HTR-8/SVneo (cell line): ENCODE results near the gene DNAH1.

Experiments
- DNase-seq: peaks from one replicate; pipeline ENCODE4 v3.0.0; 2011; ENCODE audit warnings: low spot score, mixed read lengths; ENCODE audit not compliant: insufficient read length
- FAIRE-seq: peaks from 2 replicates; lab custom pipeline; 2011; peaks lifted over from hg19 to GRCh38; lab: Jason Lieb, UNC

The DNAH1 gene

DNA sequence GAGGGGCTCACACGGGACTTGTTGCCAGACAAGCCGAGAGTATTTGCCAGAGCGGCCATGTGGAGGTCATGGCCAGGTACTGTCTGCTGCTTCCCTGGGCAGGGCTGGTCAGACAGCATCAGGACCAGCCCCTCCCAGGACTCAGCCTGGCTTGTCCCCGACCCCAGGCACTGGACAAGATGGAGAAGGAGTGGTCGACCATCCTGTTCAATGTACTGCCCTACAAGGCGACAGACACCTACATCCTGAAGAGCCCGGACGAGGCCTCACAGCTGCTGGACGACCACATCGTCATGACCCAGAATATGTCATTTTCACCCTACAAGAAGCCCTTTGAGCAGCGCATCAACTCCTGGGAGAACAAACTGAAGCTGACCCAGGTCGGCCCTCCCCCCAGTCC lies 38.6 kb downstream of the DNAH1 start:
- DNase-seq (no peak), FAIRE-seq (no peak)

DNA sequence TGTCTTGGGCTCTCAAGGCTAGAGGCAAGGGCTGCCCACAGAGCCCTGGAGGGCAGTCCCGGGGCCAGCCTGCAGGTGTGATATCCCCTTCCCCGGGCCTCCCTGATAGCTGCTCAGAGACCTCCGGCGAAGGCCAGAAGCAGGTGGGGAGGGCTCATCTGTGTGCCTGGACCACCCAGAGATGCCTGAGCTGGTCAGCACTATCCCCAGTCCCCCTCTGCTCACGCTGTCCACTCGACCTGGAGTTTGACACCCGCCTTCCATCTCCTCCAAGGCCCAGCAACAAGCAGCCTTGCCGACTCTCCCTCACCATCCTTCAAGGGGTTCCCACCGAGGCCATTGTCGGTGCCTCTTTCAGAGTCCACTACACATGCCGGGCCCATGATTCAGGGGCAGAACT lies 39.4 kb downstream of the DNAH1 start:
- DNase-seq (no peak), FAIRE-seq (no peak)

DNA sequence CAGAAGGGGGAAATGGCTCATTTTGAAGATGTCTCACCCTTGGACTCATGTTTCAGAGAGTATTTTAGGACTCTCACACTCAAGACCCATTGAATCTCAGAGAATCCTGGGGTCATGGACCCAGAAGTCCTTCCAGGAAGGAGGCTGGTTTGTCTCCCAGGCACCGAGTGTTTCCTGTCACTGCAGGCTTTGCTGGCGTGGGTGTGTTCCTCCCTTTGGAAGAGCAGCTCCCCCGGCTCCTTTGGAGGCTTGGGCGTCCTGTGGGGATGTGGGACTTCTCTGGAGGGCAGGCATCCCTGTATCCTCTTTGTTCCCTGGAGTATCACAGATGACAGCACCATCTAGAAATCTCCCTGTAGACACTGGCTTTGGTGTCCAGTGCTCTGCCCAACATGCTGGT lies 40.0 kb downstream of the DNAH1 start:
- no peak for FAIRE-seq
- no peak for DNase-seq

DNA sequence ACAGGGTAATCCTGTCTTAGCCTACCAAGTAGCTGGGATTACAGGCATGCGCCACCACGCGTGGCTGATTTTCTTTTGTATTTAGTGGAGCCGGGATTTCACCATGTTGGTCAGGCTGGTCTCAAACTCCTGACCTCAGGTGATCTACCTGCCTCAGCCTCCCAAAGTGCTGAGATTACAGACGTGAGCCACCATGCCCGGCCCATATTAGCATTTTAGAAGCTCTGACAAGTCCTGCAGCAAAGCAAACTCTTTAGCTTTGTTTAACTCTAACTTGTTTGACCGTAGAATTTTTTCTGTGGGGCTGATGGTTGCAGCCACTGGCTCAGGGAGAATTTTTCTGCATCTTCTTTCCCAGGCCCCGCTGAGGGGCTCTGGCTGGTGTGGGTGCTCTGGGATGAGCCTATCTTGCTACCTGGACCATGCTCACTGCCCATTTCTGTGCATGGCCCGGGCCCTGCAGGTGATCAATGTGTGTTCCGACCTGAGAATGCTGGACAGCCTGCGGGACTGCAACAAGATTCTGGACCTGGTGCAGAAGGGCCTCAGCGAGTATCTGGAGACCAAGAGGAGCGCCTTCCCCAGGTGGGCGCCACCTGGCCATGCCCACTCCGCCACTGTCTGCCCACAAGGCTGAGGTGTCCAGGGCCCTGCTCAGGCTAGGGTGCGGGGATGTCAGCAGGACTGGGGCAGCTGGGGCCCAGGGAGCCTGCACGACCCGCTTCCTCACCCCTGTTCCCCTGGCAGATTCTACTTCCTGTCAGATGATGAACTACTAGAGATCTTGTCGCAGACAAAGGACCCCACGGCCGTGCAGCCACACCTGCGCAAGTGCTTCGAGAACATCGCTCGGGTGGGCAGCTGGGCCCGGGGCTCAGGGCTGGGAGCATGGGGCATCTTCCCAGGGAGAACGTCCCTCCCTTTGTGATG lies 41.3 kb downstream of the DNAH1 start:
- no peak for FAIRE-seq

DNA sequence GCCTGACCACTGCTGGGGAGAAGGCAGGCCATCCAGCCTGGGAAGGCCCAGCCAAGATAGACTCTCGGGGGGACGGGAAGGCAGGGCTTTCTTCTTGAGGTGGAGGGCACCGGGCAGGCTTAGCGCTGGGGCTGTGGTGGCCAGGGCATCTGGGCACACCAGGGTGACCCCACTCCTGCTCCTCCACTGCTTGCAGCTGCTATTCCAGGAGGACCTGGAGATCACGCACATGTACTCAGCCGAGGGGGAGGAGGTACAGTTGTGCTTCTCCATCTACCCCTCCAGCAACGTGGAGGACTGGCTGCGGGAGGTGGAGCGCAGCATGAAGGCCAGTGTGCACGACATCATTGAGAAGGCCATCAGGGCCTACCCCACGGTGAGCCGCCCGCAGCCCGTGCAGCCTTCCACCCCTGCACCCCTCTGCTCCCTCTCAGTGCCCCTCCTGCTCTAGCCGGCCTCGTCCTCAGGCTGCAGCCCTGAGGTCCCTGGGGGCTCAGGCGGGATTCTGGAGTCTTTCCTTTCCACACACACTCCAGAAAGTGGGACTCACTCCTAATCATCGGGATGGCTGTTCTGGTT lies 42.3 kb downstream of the DNAH1 start:
- DNase-seq (no peak), FAIRE-seq (no peak)

More for the DNA sequence above, 41.3 kb downstream of the DNAH1 start:
- no peak for DNase-seq

DNA sequence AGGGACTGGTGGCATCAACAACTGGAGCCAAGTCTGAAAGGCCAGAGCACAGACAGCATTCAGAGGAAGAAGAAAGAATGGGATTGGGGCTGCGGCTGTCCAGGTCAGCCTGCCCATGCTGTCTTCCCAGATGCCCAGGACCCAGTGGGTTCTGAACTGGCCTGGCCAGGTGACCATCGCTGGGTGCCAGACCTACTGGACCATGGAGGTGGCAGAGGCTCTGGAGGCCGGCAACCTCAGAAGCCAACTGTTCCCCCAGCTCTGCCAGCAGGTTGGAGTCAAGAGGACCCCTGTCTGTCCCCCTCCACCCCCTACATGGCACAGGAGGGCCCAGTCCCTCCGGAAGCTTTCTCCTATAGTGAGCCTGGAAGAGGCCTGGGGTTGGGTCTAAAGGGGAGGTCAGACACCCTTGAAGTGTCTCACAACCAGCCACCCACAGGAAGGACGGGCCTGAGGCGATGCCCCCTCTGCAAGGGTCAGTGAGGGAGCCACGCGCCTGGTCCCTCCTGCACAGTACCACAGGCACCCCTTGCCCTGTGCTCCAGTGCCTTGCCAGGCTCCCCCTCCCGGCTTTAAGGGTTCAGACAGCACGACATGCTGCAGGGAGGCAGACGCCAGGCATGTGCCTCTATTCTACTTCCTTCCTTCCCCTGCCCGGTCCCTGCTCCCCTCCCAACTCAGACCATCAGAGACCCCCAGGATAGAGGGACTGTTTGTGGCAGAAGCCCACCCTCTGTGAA lies 43.2 kb downstream of the DNAH1 start:
- FAIRE-seq (no peak), DNase-seq (no peak)

DNA sequence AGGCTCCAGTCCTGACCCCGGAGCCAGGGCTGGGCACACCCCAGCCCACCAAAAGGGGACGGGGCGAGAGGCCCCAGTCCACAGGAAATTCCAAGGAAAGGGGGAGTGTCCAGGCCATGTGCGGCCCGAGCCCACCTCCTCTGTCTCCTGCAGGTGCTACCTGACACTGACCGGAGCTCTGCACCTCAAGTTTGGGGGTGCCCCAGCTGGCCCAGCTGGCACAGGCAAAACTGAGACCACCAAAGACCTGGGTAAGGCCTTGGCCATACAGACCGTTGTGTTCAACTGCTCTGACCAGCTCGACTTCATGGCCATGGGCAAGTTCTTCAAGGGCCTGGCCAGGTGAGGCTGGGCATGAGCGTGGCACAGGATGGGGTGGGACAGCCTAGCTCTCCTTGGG lies 44.9 kb downstream of the DNAH1 start:
- DNase-seq (no peak), FAIRE-seq (no peak)

DNA sequence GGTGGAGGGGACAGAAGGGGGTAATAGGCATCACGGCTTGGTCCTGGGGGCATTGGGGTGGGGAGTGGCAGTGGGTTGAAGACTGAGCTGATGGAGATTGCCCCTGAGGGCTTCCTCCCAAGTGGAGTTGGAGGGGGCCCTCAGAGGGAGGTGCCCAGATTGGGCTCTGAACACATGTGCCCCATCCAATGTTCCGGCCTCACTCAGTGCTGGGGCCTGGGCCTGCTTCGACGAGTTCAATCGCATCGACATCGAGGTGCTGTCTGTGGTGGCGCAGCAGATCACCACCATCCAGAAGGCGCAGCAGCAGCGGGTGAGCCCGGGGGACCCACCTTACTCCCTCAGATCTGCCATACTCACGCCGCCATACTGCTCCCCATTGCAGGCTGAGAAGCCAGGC lies 45.3 kb downstream of the DNAH1 start:
- FAIRE-seq (no peak), DNase-seq (no peak)

DNA sequence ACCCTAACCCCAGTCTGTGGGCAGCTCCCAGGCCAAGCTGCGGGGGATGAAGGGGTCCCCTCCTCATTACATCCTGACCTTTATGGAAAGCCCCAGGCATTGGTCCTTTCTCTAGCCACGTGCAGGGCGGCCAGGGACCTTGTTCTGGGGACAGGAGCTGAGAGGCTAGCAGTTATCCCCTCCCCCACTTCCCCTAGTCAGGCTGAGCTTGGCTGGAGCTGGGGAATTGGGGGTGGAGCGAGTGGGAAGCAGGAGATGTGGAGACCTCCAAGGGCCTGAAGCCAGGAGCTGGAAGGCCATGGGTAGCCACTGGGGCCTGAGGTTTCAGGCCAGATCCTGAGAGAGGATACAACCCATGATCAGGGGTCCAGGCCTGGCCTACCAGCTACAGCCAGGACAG lies 45.8 kb downstream of the DNAH1 start:
- no peak for DNase-seq
- no peak for FAIRE-seq

DNA sequence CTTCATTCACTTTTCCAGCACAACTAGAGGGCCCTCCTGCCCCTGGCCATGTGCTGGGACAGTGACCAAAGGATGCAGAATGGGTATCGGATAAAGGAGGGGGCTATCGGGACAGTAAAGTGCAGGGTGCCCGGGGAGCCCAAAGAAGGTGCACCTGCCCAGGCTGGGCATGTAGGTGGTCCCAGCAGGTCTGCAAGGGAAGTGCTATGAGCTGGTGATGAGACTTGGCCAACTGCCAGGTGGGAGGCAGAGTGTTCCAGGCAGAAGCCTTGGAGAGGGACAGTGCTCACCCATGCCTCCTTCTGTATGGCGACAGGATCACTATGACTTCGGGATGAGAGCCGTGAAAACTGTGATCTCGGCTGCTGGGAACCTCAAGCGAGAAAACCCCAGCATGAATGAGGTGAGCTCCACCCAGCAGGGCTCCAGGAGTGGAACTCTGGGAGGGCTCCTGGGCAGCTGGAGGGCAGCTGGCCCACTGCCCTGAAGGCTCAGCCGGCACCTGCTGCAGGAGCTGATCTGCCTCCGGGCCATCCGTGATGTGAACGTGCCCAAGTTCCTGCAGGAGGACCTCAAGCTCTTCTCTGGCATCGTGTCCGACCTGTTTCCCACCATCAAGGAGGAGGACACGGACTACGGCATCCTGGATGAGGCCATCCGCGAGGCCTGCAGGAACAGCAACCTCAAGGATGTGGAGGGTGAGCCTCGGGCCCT lies 48.4 kb downstream of the DNAH1 start:
- FAIRE-seq (no peak), DNase-seq (no peak)

DNA sequence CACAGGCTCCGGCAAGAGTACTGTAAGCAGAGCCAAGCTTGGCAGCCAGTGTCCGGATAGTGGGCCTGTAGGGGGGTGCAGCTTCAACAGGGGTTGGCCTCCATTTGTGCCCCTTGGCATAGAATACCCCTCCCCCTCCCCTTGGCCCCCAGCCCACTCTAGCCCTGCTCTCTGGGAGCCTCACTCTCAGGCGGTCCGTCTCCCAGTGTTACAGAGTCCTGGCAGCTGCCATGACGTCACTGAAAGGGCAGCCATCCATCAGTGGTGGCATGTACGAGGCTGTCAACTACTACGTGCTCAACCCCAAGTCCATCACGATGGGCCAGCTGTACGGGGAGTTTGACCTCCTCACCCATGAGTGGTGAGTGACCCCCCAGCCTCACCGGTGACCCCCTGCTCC lies 50.4 kb downstream of the DNAH1 start:
- no peak for DNase-seq
- no peak for FAIRE-seq

DNA sequence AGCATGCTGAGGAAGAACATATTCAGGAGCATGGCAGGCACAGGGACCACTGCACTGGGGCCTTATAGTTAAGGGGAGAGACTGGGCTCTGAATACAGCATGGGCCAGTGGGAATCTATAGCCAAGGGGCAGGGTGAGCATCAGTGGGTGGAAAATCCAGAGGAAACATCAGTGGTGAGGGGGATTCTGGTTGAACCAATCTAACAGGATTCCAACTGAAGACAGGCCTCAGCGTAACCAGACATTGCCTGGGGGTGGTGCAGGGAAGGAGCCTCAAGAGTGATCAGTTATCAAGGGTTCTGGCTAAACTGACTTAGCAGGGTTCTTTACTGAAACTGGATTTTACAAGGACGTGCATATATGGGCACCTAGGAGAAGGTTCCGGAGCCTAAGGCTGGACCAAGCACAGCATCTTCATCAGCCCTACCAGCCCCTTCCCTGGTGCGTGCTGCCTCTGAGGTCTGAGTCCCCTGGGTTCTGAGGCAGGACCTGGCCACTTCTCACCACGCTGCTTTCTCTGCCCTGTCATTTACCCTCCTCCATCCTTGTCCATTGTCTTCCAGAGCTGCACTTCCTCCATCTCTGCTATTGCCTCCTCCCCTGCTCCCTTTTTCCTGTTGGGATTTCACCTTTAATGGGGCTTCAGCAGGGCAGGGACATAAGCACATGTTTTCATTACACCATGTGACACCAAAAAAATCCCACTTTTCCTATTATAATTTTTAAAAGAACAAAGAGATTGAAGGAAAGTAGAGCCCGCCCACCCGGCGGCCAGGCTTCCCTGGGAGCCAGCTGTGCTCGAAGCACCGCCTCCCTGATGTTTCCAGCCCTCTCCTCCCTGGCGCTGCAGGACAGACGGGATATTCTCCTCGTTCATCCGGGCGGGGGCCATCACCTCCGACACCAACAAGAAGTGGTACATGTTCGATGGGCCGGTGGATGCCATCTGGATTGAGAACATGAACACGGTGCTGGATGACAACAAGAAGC lies 52.1 kb downstream of the DNAH1 start:
- FAIRE-seq (no peak), DNase-seq (no peak)

DNA sequence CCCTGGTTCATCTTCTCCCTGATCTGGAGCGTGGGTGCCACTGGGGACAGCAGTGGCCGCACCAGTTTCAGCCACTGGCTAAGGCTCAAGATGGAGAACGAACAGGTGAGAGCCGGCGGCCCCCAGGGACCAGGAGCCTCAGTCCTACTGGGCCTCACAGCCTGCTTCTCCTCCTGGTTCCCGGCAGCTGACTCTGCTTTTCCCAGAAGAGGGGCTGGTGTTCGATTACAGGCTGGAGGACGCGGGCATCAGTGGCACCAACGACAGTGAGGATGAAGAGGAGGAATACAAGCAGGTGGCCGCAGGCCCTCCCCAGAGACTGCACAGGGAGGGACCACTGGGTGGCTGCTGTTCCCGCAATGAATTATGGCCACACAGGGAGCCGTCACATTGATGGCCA lies 54.4 kb downstream of the DNAH1 start:
- FAIRE-seq = no peak
- DNase-seq = no peak

DNA sequence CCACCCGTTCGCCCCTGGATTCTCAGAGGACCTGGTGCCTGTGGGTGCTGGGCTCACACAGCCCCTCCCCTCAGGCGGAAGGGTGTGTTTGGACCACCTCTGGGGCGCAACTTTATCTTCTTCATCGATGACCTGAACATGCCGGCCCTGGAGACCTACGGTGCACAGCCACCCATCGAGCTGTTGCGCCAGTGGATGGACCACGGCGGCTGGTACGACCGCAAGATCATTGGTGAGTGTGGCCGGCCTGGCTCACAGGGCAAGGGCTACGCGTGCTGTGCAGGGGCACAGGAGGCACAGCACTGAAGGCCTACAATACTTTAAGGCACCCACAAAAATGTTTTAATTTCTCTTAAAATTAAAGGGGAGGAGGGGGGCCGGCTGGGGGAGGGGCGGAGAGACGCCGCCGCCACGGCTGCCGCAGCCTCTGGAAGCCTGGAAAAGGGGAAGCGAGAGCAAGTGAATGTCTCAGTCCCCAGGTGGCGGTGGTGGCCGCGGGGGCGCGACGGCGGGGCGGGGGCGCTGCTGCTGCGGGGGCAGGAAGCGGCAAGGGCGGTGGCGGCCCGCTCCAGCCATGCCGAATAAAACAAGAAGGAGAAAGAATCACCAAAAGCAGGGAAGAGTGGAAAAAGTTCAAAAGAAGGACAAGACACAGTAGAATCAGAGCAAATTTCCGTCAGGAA lies 56.8 kb downstream of the DNAH1 start:
- FAIRE-seq = no peak
- DNase-seq = no peak

DNA sequence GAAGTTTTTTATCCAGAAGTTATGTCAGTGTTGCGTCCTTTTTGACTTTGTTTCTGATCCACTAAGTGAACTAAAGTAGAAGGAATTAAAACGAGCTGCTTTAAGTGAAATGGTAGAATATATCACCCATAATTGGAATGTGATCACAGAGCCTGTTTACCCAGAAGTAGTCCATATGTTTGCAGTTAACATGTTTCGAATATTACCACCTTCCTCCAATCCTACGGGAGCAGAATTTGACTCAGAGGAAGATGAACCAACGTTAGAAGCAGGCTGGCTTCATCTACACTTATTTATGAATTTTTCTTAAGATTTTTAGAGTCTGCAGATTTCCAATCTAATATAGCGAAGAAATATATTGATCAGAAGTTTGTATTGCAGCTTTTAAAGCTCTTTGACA lies 57.6 kb downstream of the DNAH1 start:
- DNase-seq (no peak), FAIRE-seq (no peak)

DNA sequence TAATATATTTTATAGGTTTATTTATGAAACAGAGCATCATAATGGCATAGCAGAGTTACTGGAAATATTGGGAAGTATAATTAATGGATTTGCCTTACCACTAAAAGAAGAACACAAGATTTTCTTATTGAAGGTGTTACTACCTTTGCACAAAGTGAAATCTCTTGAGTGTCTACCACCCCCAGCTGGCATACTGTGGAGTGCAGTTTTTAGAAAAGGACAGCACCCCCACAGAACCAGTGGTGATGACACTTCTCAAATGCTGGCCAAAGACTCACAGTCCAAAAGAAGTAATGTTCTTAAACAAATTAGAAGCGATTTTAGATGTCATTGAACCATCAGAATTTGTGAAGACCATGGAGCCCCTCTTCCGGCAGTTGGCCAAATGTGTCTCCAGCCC lies 58.1 kb downstream of the DNAH1 start:
- FAIRE-seq (no peak), DNase-seq (no peak)

DNA sequence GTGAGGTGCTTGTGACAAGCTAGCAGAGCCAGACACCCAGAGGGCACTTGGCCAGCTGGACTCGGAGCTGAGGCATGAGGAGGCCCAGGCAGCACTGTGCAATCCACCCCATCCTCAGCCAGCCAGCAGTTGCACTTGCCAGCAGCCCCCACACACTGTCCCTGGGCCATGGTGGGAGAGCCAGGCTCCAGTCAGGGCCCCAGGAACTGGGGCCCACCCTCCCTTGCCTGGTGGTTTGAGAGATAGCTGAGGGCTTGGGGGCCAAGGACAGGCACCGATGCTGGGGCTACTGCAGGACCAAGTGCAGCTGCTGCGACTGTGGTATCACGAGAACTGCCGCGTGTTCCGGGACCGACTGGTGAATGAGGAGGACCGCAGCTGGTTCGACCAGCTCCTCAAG lies 63.5 kb downstream of the DNAH1 start:
- no peak for FAIRE-seq

DNA sequence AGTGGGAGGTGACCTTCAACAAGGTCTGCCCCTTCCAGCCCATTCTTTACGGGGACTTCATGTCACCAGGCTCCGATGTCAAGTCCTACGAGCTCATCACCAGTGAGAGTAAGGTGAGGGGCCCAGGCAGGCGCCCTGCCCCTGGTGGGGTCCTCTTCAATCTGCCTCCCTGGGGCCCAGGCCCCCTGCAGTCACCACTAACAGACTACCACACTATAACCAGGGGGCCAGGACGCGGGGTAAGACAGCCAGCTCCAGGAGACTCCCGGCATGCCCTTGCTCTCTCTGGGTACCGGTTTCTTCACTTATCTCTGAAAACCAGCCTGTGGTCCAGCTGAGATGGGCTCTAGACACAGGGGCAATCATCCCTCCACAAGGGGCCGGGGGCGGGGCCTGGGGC lies 63.9 kb downstream of the DNAH1 start:
- DNase-seq = no peak
- no peak for FAIRE-seq

More for the DNA sequence above, 63.5 kb downstream of the DNAH1 start:
- no peak for DNase-seq

DNA sequence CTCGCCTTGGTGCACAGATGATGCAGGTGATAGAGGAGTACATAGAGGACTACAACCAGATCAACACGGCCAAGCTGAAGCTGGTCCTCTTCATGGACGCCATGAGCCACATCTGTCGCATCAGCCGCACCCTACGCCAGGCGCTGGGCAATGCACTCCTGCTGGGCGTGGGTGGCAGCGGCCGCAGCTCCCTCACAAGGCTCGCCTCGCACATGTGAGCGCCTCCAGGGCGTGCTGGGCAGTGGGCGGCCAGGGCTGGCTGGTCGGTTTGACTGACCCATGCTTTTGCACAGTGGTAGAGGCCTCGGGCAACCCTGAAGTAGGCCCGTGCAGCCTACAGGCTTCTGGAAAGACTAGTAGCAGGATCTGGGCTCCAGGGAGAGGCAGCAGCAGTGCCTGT lies 65.5 kb downstream of the DNAH1 start:
- FAIRE-seq (no peak), DNase-seq (no peak)
